MCF 10A (cell line): ENCODE results near the gene DCP1B. TPM values are rescaled to one million over a fixed set of nuclear protein-coding genes. Genes with fewer than 3 reads are reported as not detected.

Source experiments
- total RNA-seq: library from RNA; stranded (reverse); gene quantifications from 2 replicates; pipeline ENCODE4 v1.2.3, GENCODE V29; 2022

Gene DCP1B
- total RNA-seq, 1 experiment from 2014 or later, result 5.5 TPM

Other genes with a start within 250 kb of the DCP1B start
- not detected in 2 replicates for gene LRTM2, start 183.9 kb downstream of the DCP1B start, total RNA-seq
- not detected in 2 replicates for gene CACNA2D4, start 85.8 kb downstream of the DCP1B start, total RNA-seq
- not detected in 2 replicates for gene CACNA1C, start 48.5 kb upstream of the DCP1B start, total RNA-seq